Measurements from ENCODE around the gene KLK8.

Gene KLK8

GRCh38 chr19:51027126-51027806, 25.9 kb upstream of the KLK8 start:
- H3K4me3 ChIP-seq (ENCODE audit: low read depth, low read length), result no peak overlapping the region
- in situ Hi-C loops (cut with HindIII; ENCODE audit: low pct_ligation_motif_present, low sequenced_read_pairs), result no loop called here
- no peak for DNase-seq
- no peak overlapping the region for H3K27ac ChIP-seq
- TF ChIP-seq CTCF (IDR thresholded peaks at IDR 0.05; ENCODE audit: low read depth, low read length, missing control alignments), result no peak
- H3K27me3 ChIP-seq (replicated peaks), result no peaks in the 10 kb centered on the region
- H3K36me3 ChIP-seq (replicated peaks), result no peaks in the 10 kb centered on the region

GRCh38 chr19:51026554-51026831, 25.1 kb upstream of the KLK8 start, which contains the start of gene KLK11:
TSS of gene KLK11 (minus strand) at chr19:51026616. CDS start at chr19:51025631, 985 bp downstream.
- in situ Hi-C loops (cut with HindIII; ENCODE audit: low pct_ligation_motif_present, low sequenced_read_pairs), result no loop called here
- DNase-seq, result no peak
- Histone ChIP-seq H3K27me3 (replicated peaks) (no peaks in the 10 kb centered on the region), H3K4me3 (ENCODE audit: low read depth, low read length) (no peak within 1 kb of the TSS), H3K27ac (no peak within 1 kb of the TSS), H3K36me3 (replicated peaks) (no peaks in the 10 kb centered on the region)
- TF ChIP-seq CTCF (IDR thresholded peaks at IDR 0.05; ENCODE audit: low read depth, low read length, missing control alignments), result no peak

DNA sequence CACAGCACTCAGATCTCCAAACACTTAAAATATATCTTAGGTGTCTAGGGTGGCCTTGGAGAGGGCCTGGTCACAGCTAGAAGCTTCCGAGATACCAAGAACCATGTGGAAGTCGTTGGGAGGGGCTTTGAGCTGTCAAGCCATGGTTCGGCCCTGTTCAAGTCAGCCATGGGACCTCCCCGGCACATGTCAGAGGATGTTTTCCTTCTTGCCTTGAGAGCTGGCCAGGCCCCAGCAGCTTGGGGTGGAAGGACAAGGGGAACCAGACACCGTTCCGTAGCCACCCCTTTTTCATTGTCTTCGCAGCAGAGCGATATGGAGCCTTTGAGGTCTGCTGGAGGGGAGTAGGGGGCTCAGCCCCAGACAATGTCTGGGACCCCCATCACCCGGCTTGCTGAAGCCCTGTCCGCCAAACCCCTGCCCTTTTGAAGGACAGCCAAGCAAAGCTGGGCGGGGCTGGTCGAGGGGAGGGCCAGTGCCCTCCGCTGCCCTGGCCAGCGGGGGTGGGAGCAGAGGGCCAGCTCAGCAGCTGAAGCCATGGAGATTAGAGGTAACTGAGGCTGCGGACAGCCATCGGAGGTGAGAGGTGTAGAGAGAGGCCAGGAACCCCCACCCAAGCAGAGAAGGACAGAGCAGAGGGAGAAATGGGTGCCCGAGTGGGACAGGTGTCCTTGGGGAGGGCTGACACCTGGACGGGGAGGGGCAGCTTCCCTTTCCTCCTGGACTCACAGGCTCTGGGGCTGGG, 24.6 kb upstream of the KLK8 start:
- in situ Hi-C loops (cut with HindIII; ENCODE audit: low pct_ligation_motif_present, low sequenced_read_pairs), result no loop called here
- DNase-seq, result no peak
- no peaks in the 10 kb centered on the region for H3K27me3 ChIP-seq (replicated peaks)
- no peaks in the 10 kb centered on the region for H3K36me3 ChIP-seq (replicated peaks)
- H3K27ac ChIP-seq, result no peak overlapping the region
- no peak for TF ChIP-seq CTCF (IDR thresholded peaks at IDR 0.05; ENCODE audit: low read depth, low read length, missing control alignments)
- no peak overlapping the region for H3K4me3 ChIP-seq (ENCODE audit: low read depth, low read length)

GRCh38 chr19:51025401-51025800, 24.0 kb upstream of the KLK8 start:
- Histone ChIP-seq H3K27me3 (replicated peaks) (no peaks in the 10 kb centered on the region), H3K4me3 (ENCODE audit: low read depth, low read length) (no peak overlapping the region), H3K36me3 (replicated peaks) (no peaks in the 10 kb centered on the region), H3K27ac (no peak overlapping the region)
- no peak for DNase-seq
- in situ Hi-C loops (cut with HindIII; ENCODE audit: low pct_ligation_motif_present, low sequenced_read_pairs), result no loop called here
- TF ChIP-seq CTCF (IDR thresholded peaks at IDR 0.05; ENCODE audit: low read depth, low read length, missing control alignments), result no peak

GRCh38 chr19:51024924-51025323, 23.5 kb upstream of the KLK8 start:
- TF ChIP-seq CTCF (IDR thresholded peaks at IDR 0.05; ENCODE audit: low read depth, low read length, missing control alignments), result no peak
- H3K27ac ChIP-seq, result no peak overlapping the region
- no peaks in the 10 kb centered on the region for H3K36me3 ChIP-seq (replicated peaks)
- DNase-seq, result no peak
- in situ Hi-C loops (cut with HindIII; ENCODE audit: low pct_ligation_motif_present, low sequenced_read_pairs), result no loop called here
- no peaks in the 10 kb centered on the region for H3K27me3 ChIP-seq (replicated peaks)
- H3K4me3 ChIP-seq (ENCODE audit: low read depth, low read length), result no peak overlapping the region
